SK-N-MC (cell line): Measurements from ENCODE around the gene ZNF319.

Source experiments
- DNase-seq: peaks from one replicate; pipeline ENCODE4 v3.0.0-alpha.2; 2011; ENCODE audit warnings: low read depth, low spot score
- H3K27ac ChIP-seq: fragments of 200-600 bp; sonication (generic); 2 replicates; pipeline ENCODE4 v1.5.1; 2016; ENCODE audit warnings: mixed run types
- H3K36me3 ChIP-seq: fragments of 200-600 bp; sonication (generic); 2 replicates; pipeline ENCODE4 v1.6.1; 2017; ENCODE audit warnings: antibody characterized with exemption, low read length, mixed read lengths; ENCODE audit not compliant: insufficient read depth
- H3K4me3 ChIP-seq: fragments of 200-600 bp; sonication (generic); 2 replicates; pipeline ENCODE4 v1.5.1; 2016
- H3K9ac ChIP-seq: fragments of 200-600 bp; sonication (generic); 2 replicates; pipeline ENCODE4 v1.8.0; 2017; ENCODE audit warnings: mixed run types, mixed read lengths; ENCODE audit not compliant: insufficient read length
- H3K9me3 ChIP-seq: fragments of 200-600 bp; sonication (generic); 2 replicates; pipeline ENCODE4 v1.6.1; 2017; ENCODE audit warnings: low read depth, mild to moderate bottlenecking, antibody characterized with exemption, low read length, moderate library complexity, mixed read lengths
- EZH2 ChIP-seq: fragments of 200-600 bp; sonication (generic); IDR thresholded peaks from one replicate; pipeline ENCODE4 v1.6.1; 2017; ENCODE audit warnings: antibody characterized with exemption
- FOXP2 ChIP-seq: optimal IDR thresholded peaks from 2 replicates; pipeline ENCODE3; 2011; ENCODE audit warnings: mild to moderate bottlenecking, moderate library complexity; ENCODE audit not compliant: insufficient read depth; ENCODE audit errors: extremely low read length, control extremely low read depth
- POLR2AphosphoS5 ChIP-seq: IDR thresholded peaks from 2 replicates; pipeline ENCODE4 v1.6.1; 2012; ENCODE audit warnings: mild to moderate bottlenecking, low read depth, low read length, borderline replicate concordance

The ZNF319 gene

GRCh38 chr16:57991551-57992059, 8.9 kb downstream of the ZNF319 start:
- Histone ChIP-seq H3K9me3 (no peaks in the 10 kb centered on the region), H3K9ac (no peak overlapping the region), H3K36me3 (no peaks in the 10 kb centered on the region), H3K4me3 (no peak overlapping the region), H3K27ac (no peak overlapping the region)
- TF ChIP-seq POLR2AphosphoS5 (no peak), EZH2 (no peak), FOXP2 (no peak)
- DNase-seq = no peak

GRCh38 chr16:57988929-57989328, 11.5 kb downstream of the ZNF319 start:
- no peak for TF ChIP-seq POLR2AphosphoS5
- no peak for TF ChIP-seq EZH2
- no peak for TF ChIP-seq FOXP2
- H3K9ac ChIP-seq = no peak overlapping the region
- no peaks in the 10 kb centered on the region for H3K36me3 ChIP-seq
- no peak overlapping the region for H3K4me3 ChIP-seq
- no peak overlapping the region for H3K27ac ChIP-seq
- no peak for DNase-seq
- H3K9me3 ChIP-seq = no peaks in the 10 kb centered on the region

- DNase-seq = no peak
- H3K27ac ChIP-seq = no peak overlapping the region
- TF ChIP-seq FOXP2 (no peak), POLR2AphosphoS5 (no peak), EZH2 (no peak)
Observed at GRCh38 chr16:57987441-57988177, 12.9 kb downstream of the ZNF319 start.

GRCh38 chr16:57986196-57986595, 14.3 kb downstream of the ZNF319 start:
- Histone ChIP-seq H3K36me3 (no peaks in the 10 kb centered on the region), H3K27ac (no peak overlapping the region), H3K9ac (no peak overlapping the region), H3K4me3 (no peak overlapping the region), H3K9me3 (no peaks in the 10 kb centered on the region)
- no peak for TF ChIP-seq FOXP2
- TF ChIP-seq EZH2 = no peak
- no peak for TF ChIP-seq POLR2AphosphoS5
- DNase-seq = no peak

More at GRCh38 chr16:57987441-57988177, 12.9 kb downstream of the ZNF319 start:
- no peak overlapping the region for H3K4me3 ChIP-seq
- H3K36me3 ChIP-seq = no peaks in the 10 kb centered on the region
- no peak overlapping the region for H3K9ac ChIP-seq
- H3K9me3 ChIP-seq = no peaks in the 10 kb centered on the region

GRCh38 chr16:57985204-57986181, 15.0 kb downstream of the ZNF319 start:
- no peak overlapping the region for H3K9ac ChIP-seq
- H3K36me3 ChIP-seq = no peaks in the 10 kb centered on the region
- TF ChIP-seq POLR2AphosphoS5 = no peak
- TF ChIP-seq FOXP2 = no peak
- TF ChIP-seq EZH2 = no peak
- H3K27ac ChIP-seq = no peak overlapping the region
- H3K9me3 ChIP-seq = no peaks in the 10 kb centered on the region
- DNase-seq = no peak
- H3K4me3 ChIP-seq = peak overlapping the region; percentile 71

GRCh38 chr16:57984443-57985203, 15.8 kb downstream of the ZNF319 start:
- no peaks in the 10 kb centered on the region for H3K36me3 ChIP-seq
- H3K27ac ChIP-seq = no peak overlapping the region
- H3K4me3 ChIP-seq = peak overlapping the region; percentile 71
- no peaks in the 10 kb centered on the region for H3K9me3 ChIP-seq
- peak overlapping the region; percentile 29 for H3K9ac ChIP-seq
- no peak for TF ChIP-seq EZH2
- TF ChIP-seq POLR2AphosphoS5 = no peak
- DNase-seq = peak; percentile 24

GRCh38 chr16:57982385-57982784, 18.1 kb downstream of the ZNF319 start:
- Histone ChIP-seq H3K9ac (no peak overlapping the region), H3K27ac (no peak overlapping the region), H3K9me3 (no peaks in the 10 kb centered on the region), H3K4me3 (no peak overlapping the region), H3K36me3 (no peaks in the 10 kb centered on the region)
- DNase-seq = no peak
- no peak for TF ChIP-seq EZH2
- TF ChIP-seq FOXP2 = no peak

- no peak for DNase-seq
- no peak for TF ChIP-seq FOXP2
- no peak for TF ChIP-seq EZH2
- TF ChIP-seq POLR2AphosphoS5 = no peak
- Histone ChIP-seq H3K9ac (no peak overlapping the region), H3K9me3 (no peaks in the 10 kb centered on the region), H3K4me3 (no peak overlapping the region), H3K27ac (no peak overlapping the region), H3K36me3 (no peaks in the 10 kb centered on the region)
Observed at GRCh38 chr16:57981636-57982035, 18.8 kb downstream of the ZNF319 start.
